Erythroblast (primary cell): ENCODE results near the gene RNF11.

Source experiments
- DNase-seq, 2 experiments: peaks; one replicate each; lab custom pipeline; 2025; lab: John Stamatoyannopoulos, UW
- GATA1 ChIP-seq: IDR thresholded peaks from 2 replicates; pipeline ENCODE4 v1.6.1; 2011; ENCODE audit warnings: low read depth, mild to moderate bottlenecking, control low read depth, low read length, moderate library complexity
- POLR2A ChIP-seq: IDR thresholded peaks from 2 replicates; pipeline ENCODE4 v1.6.1; 2011; ENCODE audit warnings: mild to moderate bottlenecking, low read length

RNF11 gene

GRCh38 chr1:51301152-51301843 lies 65.2 kb downstream of the RNF11 start:
- no peak for DNase-seq
- TF ChIP-seq POLR2A (no peak), GATA1 (no peak)

- DNase-seq, result no peak
- TF ChIP-seq POLR2A, result no peak
- no peak for TF ChIP-seq GATA1
These were observed 65.7 kb downstream of the RNF11 start for GRCh38 chr1:51301844-51302162.

- no peak for TF ChIP-seq GATA1
- no peak for TF ChIP-seq POLR2A
- no peak for DNase-seq
These were observed 66.2 kb downstream of the RNF11 start for GRCh38 chr1:51302270-51302669.

GRCh38 chr1:51302746-51303145 lies 66.7 kb downstream of the RNF11 start:
- no peak for DNase-seq
- TF ChIP-seq GATA1 (no peak), POLR2A (no peak)

GRCh38 chr1:51303315-51303714 lies 67.2 kb downstream of the RNF11 start:
- TF ChIP-seq GATA1 (no peak), POLR2A (no peak)
- no peak for DNase-seq

- TF ChIP-seq GATA1 (no peak), POLR2A (no peak)
- peak; percentile 50 to 62 for DNase-seq
These were observed 67.7 kb downstream of the RNF11 start for GRCh38 chr1:51303751-51304251.

GRCh38 chr1:51304360-51304759 lies 68.3 kb downstream of the RNF11 start:
- no peak for DNase-seq
- no peak for TF ChIP-seq POLR2A
- TF ChIP-seq GATA1, result no peak

- DNase-seq, result no peak
- TF ChIP-seq POLR2A (no peak), GATA1 (no peak)
These were observed 69.3 kb downstream of the RNF11 start for GRCh38 chr1:51305371-51305823.

- no peak for DNase-seq
- no peak for TF ChIP-seq POLR2A
- no peak for TF ChIP-seq GATA1
These were observed 70.9 kb downstream of the RNF11 start for GRCh38 chr1:51306950-51307349.

GRCh38 chr1:51308636-51309035 lies 72.6 kb downstream of the RNF11 start:
- no peak for DNase-seq
- TF ChIP-seq POLR2A (no peak), GATA1 (no peak)

- no peak for TF ChIP-seq POLR2A
- TF ChIP-seq GATA1, result no peak
- DNase-seq, result no peak
These were observed 73.2 kb downstream of the RNF11 start for GRCh38 chr1:51309291-51309690.

- TF ChIP-seq GATA1, result no peak
- TF ChIP-seq POLR2A, result no peak
- peak in 1 of 2 experiments; percentile 19 for DNase-seq
These were observed 75.0 kb downstream of the RNF11 start for GRCh38 chr1:51310871-51311613.

GRCh38 chr1:51311826-51312225 lies 75.8 kb downstream of the RNF11 start:
- no peak for TF ChIP-seq POLR2A
- no peak for TF ChIP-seq GATA1
- DNase-seq, result no peak

GRCh38 chr1:51312718-51313117 lies 76.6 kb downstream of the RNF11 start:
- no peak for DNase-seq
- TF ChIP-seq GATA1 (no peak), POLR2A (no peak)

- TF ChIP-seq POLR2A (no peak), GATA1 (no peak)
These were observed 77.3 kb downstream of the RNF11 start for GRCh38 chr1:51313268-51313852.

More at GRCh38 chr1:51313268-51313852, 77.3 kb downstream of the RNF11 start:
- no peak for DNase-seq
